OCI-LY1 (cell line): ENCODE measurements around the gene MICALL2.

Experiments used
- H2AFZ ChIP-seq: fragments of 200-600 bp; sonication (generic), shearing (Covaris generic); 2 replicates; pipeline ENCODE4 v1.6.0; 2014; ENCODE audit warnings: antibody characterized with exemption, mild to moderate bottlenecking, low read length
- H3F3A ChIP-seq: fragments of 200-600 bp; sonication (generic), shearing (Covaris generic); 2 replicates; pipeline ENCODE4 v1.6.0; 2014; ENCODE audit warnings: mild to moderate bottlenecking, antibody characterized with exemption, low read length, moderate library complexity; ENCODE audit not compliant: insufficient read depth
- H3K27ac ChIP-seq: fragments of 200-600 bp; sonication (generic); 2 replicates; pipeline ENCODE4 v1.5.1; 2014; ENCODE audit warnings: low read length, mixed run types, mild to moderate bottlenecking, low read depth; ENCODE audit not compliant: poor library complexity, severe bottlenecking
- H3K27me3 ChIP-seq: fragments of 200-600 bp; sonication (generic); 2 replicates; pipeline ENCODE4 v1.6.0; 2014; ENCODE audit warnings: antibody characterized with exemption, mild to moderate bottlenecking, low read length, moderate library complexity; ENCODE audit not compliant: insufficient read depth
- H3K36me3 ChIP-seq: fragments of 200-600 bp; sonication (generic); 2 replicates; pipeline ENCODE4 v1.6.1; 2014; ENCODE audit warnings: mild to moderate bottlenecking, antibody characterized with exemption, low read length, moderate library complexity, mixed read lengths; ENCODE audit not compliant: insufficient read depth
- H3K4me1 ChIP-seq: fragments of 200-600 bp; sonication (generic); 2 replicates; pipeline ENCODE4 v1.5.1; 2014; ENCODE audit warnings: mild to moderate bottlenecking, low read length, moderate library complexity; ENCODE audit not compliant: insufficient read depth, severe bottlenecking
- H3K4me2 ChIP-seq: fragments of 200-600 bp; sonication (generic), shearing (Covaris generic); 2 replicates; pipeline ENCODE4 v1.6.1; 2014; ENCODE audit warnings: low read length
- H3K4me3 ChIP-seq: fragments of 200-600 bp; sonication (generic); 2 replicates; pipeline ENCODE4 v1.5.1; 2014; ENCODE audit warnings: low read length, low read depth, mild to moderate bottlenecking, mixed read lengths; ENCODE audit not compliant: poor library complexity, severe bottlenecking
- H3K79me2 ChIP-seq: fragments of 200-600 bp; shearing (Covaris generic); 2 replicates; pipeline ENCODE4 v1.6.1; 2016; ENCODE audit warnings: mixed run types, low read length, mixed read lengths; ENCODE audit not compliant: insufficient read depth
- H3K9ac ChIP-seq: fragments of 200-600 bp; sonication (generic), shearing (Covaris generic); 2 replicates; pipeline ENCODE4 v1.6.1; 2014; ENCODE audit warnings: mild to moderate bottlenecking, low read length, mixed read lengths
- H3K9me2 ChIP-seq: fragments of 200-600 bp; sonication (generic), shearing (Covaris generic); 2 replicates; pipeline ENCODE4 v1.6.1; 2014; ENCODE audit warnings: low read depth, mild to moderate bottlenecking, low read length, mixed read lengths
- H3K9me3 ChIP-seq: fragments of 200-600 bp; shearing (Covaris generic); 2 replicates; pipeline ENCODE4 v1.6.1; 2014; ENCODE audit warnings: low read length, mixed read lengths
- H4K20me1 ChIP-seq: fragments of 200-600 bp; sonication (generic), shearing (Covaris generic); 2 replicates; pipeline ENCODE4 v1.6.0; 2016; ENCODE audit warnings: mild to moderate bottlenecking, low read length; ENCODE audit not compliant: insufficient read depth
- CTCF ChIP-seq: fragments of 200-600 bp; sonication (generic), shearing (Covaris generic); IDR thresholded peaks from 2 replicates; pipeline ENCODE4 v1.5.1; 2017; ENCODE audit warnings: mild to moderate bottlenecking, antibody characterized with exemption, low read length, moderate library complexity, mixed read lengths
- EZH2 ChIP-seq: fragments of 200-600 bp; sonication (generic), shearing (Covaris generic); IDR thresholded peaks from 2 replicates; pipeline ENCODE4 v1.8.0; 2017; ENCODE audit warnings: borderline replicate concordance, mixed run types, mild to moderate bottlenecking, antibody characterized with exemption, low read length, moderate library complexity, mixed read lengths

MICALL2 gene

GRCh38 chr7:1488016-1488415, 28.7 kb upstream of the MICALL2 start:
- Histone ChIP-seq H3F3A (no peaks in the 10 kb centered on the region), H3K36me3 (peaks cover 86% of the 10 kb centered on the region)

GRCh38 chr7:1487466-1487865, 28.2 kb upstream of the MICALL2 start:
- Histone ChIP-seq H3K36me3 (peaks cover 85% of the 10 kb centered on the region), H3K9ac (no peak overlapping the region), H4K20me1 (no peaks in the 10 kb centered on the region)

More at GRCh38 chr7:1488016-1488415, 28.7 kb upstream of the MICALL2 start:
- Histone ChIP-seq H3K79me2 (no peaks in the 10 kb centered on the region), H3K4me2 (no peak overlapping the region), H3K4me1 (no peaks in the 10 kb centered on the region), H4K20me1 (no peaks in the 10 kb centered on the region), H3K9me2 (no peaks in the 10 kb centered on the region), H2AFZ (no peak overlapping the region), H3K9ac (no peak overlapping the region), H3K4me3 (no peak overlapping the region), H3K27ac (no peak overlapping the region), H3K27me3 (no peaks in the 10 kb centered on the region), H3K9me3 (no peaks in the 10 kb centered on the region)
- TF ChIP-seq EZH2 = no peak
- TF ChIP-seq CTCF = no peak

GRCh38 chr7:1486571-1486970, 27.3 kb upstream of the MICALL2 start:
- H3K4me1 ChIP-seq = no peaks in the 10 kb centered on the region
- H3K27ac ChIP-seq = no peak overlapping the region
- no peaks in the 10 kb centered on the region for H3F3A ChIP-seq
- H3K9me3 ChIP-seq = no peaks in the 10 kb centered on the region
- no peak overlapping the region for H3K4me2 ChIP-seq
- no peak overlapping the region for H3K9ac ChIP-seq
- H3K79me2 ChIP-seq = no peaks in the 10 kb centered on the region
- no peak overlapping the region for H3K4me3 ChIP-seq
- H3K36me3 ChIP-seq = peaks cover 84% of the 10 kb centered on the region
- no peak overlapping the region for H2AFZ ChIP-seq
- TF ChIP-seq EZH2 (no peak), CTCF (no peak)
- H4K20me1 ChIP-seq = no peaks in the 10 kb centered on the region
- H3K9me2 ChIP-seq = no peaks in the 10 kb centered on the region
- no peaks in the 10 kb centered on the region for H3K27me3 ChIP-seq

More at GRCh38 chr7:1487466-1487865, 28.2 kb upstream of the MICALL2 start:
- no peaks in the 10 kb centered on the region for H3K27me3 ChIP-seq
- H2AFZ ChIP-seq = no peak overlapping the region
- H3K27ac ChIP-seq = no peak overlapping the region
- no peak overlapping the region for H3K4me3 ChIP-seq
- no peaks in the 10 kb centered on the region for H3K9me3 ChIP-seq
- H3K4me2 ChIP-seq = no peak overlapping the region
- no peaks in the 10 kb centered on the region for H3K9me2 ChIP-seq
- no peaks in the 10 kb centered on the region for H3K4me1 ChIP-seq
- H3K79me2 ChIP-seq = no peaks in the 10 kb centered on the region
- H3F3A ChIP-seq = no peaks in the 10 kb centered on the region
- TF ChIP-seq CTCF (no peak), EZH2 (no peak)
